Peyer's patch (tissue), 4 donors: Measurements from ENCODE around the gene ENTPD8.

Experiments
- CTCF ChIP-seq, 6 experiments: fragments of 450-650 bp in 4 of 6; fragments of 200-600 bp in 2 of 6; sonication (generic) in 1 of 6; IDR thresholded peaks; one replicate each; pipeline ENCODE4 v1.5.1; 2017 to 2019; ENCODE audit warnings: antibody characterized with exemption in 6 of 6, mild to moderate bottlenecking in 3 of 6, moderate library complexity in 1 of 6
- POLR2A ChIP-seq, 2 donors: fragments of 450-650 bp; IDR thresholded peaks; one replicate each; pipeline ENCODE4 v1.5.1; 2017; ENCODE audit warnings: antibody characterized with exemption in 2 of 2, mild to moderate bottlenecking in 2 of 2, moderate library complexity in 2 of 2

DNA sequence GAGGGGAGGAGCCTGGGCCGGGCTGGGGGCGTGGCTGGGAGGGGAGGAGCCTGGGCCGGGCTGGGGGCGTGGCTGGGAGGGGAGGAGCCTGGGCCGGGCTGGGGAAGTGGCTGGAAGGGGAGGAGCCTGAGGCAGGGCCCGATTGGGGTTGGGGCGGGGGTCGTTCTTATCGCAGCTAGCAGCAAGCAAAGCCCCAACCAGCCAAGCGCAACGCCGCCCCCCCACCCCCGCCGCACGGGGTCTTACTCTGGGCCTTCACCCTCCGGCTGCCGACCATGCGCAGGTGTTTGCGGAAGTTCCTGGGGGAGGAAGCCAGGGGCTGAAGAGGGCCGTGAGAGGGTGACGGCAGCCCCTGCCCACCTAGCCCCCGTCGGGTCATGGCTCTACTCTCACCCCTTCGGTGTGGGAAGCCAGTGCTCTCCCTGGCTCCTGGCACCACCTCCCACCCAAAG, 13.0 kb upstream of the ENTPD8 start:
- TF ChIP-seq CTCF (IDR thresholded peaks at IDR 0.05) (no peak), POLR2A (IDR thresholded peaks at IDR 0.05) (peak in 1 of 2 donors; percentile 51)
